Esophagus squamous epithelium (tissue), 4 donors: Measurements from ENCODE around the gene PGRMC1.

Experiments used
- POLR2A ChIP-seq, 4 donors: fragments of 450-650 bp; IDR thresholded peaks; one replicate each; pipeline ENCODE4 v1.6.1; 2017; ENCODE audit warnings: antibody characterized with exemption in 4 of 4, mild to moderate bottlenecking in 4 of 4, moderate library complexity in 3 of 4
- TF ChIP-seq, protein P1 (sequence below), 6 experiments: fragments of 450-650 bp in 4 of 6; fragments of 200-600 bp in 2 of 6; sonication (generic) in 2 of 6; IDR thresholded peaks; one replicate each; pipeline ENCODE4 v1.5.1; 2016 to 2019; ENCODE audit warnings: antibody characterized with exemption in 6 of 6, mild to moderate bottlenecking in 4 of 6, moderate library complexity in 4 of 6

- TF ChIP-seq POLR2A (IDR thresholded peaks at IDR 0.05): no peak
- TF ChIP-seq, protein P1, sequence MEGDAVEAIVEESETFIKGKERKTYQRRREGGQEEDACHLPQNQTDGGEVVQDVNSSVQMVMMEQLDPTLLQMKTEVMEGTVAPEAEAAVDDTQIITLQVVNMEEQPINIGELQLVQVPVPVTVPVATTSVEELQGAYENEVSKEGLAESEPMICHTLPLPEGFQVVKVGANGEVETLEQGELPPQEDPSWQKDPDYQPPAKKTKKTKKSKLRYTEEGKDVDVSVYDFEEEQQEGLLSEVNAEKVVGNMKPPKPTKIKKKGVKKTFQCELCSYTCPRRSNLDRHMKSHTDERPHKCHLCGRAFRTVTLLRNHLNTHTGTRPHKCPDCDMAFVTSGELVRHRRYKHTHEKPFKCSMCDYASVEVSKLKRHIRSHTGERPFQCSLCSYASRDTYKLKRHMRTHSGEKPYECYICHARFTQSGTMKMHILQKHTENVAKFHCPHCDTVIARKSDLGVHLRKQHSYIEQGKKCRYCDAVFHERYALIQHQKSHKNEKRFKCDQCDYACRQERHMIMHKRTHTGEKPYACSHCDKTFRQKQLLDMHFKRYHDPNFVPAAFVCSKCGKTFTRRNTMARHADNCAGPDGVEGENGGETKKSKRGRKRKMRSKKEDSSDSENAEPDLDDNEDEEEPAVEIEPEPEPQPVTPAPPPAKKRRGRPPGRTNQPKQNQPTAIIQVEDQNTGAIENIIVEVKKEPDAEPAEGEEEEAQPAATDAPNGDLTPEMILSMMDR (IDR thresholded peaks at IDR 0.05): no peak
Measured at GRCh38 chrX:119228512-119229252, 7.4 kb upstream of the PGRMC1 start.
